Activated T-cell treated with anti-CD3 and anti-CD28 coated beads for 24 hours (primary cell): ENCODE measurements around the gene RAD51AP1.
A peak's percentile ranks its signal among the peaks of the same experiment; 100 is the strongest.

ENCODE experiments used
- DNase-seq: peaks from one replicate; pipeline ENCODE4 v3.0.0-alpha.2; 2020; ENCODE audit warnings: low read depth

Gene RAD51AP1

GRCh38 chr12:4595881-4596280 lies 57.2 kb downstream of the RAD51AP1 start:
- no peak for DNase-seq

- no peak for DNase-seq
Observed at GRCh38 chr12:4603421-4603820, 64.7 kb downstream of the RAD51AP1 start.

- no peak for DNase-seq
Observed at GRCh38 chr12:4603946-4604345, 65.3 kb downstream of the RAD51AP1 start.

GRCh38 chr12:4604684-4605193 lies 66.0 kb downstream of the RAD51AP1 start:
- DNase-seq: peak; percentile 75

GRCh38 chr12:4607056-4607455 lies 68.4 kb downstream of the RAD51AP1 start:
- no peak for DNase-seq

GRCh38 chr12:4609071-4609470 lies 70.4 kb downstream of the RAD51AP1 start:
- DNase-seq: no peak
